ENCODE results near the gene BCAS3. TPM values are rescaled to one million over a fixed set of nuclear protein-coding genes. Genes with fewer than 3 reads are reported as not detected.
"Not testable (repeated sequence)": the region's sequence is repeated elsewhere in the genome, so short reads cannot be mapped to it uniquely, and the experiment has no call there.

Gene BCAS3
- polyA plus RNA-seq, 1 donor from 2014 or later: 21.6 TPM

DNA sequence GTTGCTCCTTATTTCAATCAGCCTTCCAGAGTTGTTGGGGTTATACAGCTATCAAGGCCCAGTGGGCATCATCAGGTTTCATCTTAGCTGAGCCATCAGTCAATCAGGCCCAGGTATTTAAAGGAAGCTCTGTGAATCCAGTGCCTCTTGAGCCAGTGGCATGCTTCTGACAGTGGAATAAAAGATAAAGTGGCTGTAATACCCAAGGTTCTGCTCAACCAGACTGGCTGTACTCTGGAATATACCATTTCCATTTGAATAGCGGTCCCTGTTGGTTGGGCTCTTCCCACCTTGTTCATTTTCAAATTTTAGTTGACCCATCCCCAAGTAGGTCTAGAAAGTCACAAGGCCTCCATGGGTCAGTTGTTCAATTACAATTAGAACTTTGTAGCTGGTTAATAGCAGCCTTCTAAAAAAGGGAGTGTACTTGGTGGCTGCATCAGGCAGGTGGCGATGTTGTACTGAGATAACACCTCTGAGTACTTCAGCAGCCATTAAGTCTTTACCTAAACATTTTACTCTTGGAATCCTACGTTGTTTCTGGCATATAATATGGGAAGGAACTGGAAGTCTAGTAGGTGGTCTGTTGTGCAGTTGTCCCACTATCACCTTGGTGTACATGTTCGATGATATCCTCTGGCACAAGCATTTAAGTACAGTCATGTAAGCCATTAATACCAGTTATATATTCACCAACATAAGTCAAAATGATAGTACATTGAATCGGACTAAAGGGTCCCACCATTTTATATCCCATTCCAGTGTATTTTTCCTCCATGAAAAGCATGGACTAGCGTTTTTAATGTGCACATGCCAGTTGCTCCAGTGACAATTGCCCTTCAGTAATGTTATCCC is 294.1 kb downstream of the BCAS3 start:
- TF ChIP-seq SMC3 (conservative IDR thresholded peaks at IDR 0.05; ENCODE audit: poor library complexity): peak; percentile 44
- TF ChIP-seq MXI1 (conservative IDR thresholded peaks at IDR 0.05; ENCODE audit: poor library complexity, severe bottlenecking): no peak
- TF ChIP-seq TAF1 (IDR thresholded peaks at IDR 0.05; ENCODE audit: low read depth): no peak
- peak; percentile 43 for TF ChIP-seq RAD21 (conservative IDR thresholded peaks at IDR 0.05)
- TF ChIP-seq CTCF (IDR thresholded peaks at IDR 0.05; ENCODE audit: poor library complexity, severe bottlenecking): peak; percentile 49
- TF ChIP-seq, protein P1, sequence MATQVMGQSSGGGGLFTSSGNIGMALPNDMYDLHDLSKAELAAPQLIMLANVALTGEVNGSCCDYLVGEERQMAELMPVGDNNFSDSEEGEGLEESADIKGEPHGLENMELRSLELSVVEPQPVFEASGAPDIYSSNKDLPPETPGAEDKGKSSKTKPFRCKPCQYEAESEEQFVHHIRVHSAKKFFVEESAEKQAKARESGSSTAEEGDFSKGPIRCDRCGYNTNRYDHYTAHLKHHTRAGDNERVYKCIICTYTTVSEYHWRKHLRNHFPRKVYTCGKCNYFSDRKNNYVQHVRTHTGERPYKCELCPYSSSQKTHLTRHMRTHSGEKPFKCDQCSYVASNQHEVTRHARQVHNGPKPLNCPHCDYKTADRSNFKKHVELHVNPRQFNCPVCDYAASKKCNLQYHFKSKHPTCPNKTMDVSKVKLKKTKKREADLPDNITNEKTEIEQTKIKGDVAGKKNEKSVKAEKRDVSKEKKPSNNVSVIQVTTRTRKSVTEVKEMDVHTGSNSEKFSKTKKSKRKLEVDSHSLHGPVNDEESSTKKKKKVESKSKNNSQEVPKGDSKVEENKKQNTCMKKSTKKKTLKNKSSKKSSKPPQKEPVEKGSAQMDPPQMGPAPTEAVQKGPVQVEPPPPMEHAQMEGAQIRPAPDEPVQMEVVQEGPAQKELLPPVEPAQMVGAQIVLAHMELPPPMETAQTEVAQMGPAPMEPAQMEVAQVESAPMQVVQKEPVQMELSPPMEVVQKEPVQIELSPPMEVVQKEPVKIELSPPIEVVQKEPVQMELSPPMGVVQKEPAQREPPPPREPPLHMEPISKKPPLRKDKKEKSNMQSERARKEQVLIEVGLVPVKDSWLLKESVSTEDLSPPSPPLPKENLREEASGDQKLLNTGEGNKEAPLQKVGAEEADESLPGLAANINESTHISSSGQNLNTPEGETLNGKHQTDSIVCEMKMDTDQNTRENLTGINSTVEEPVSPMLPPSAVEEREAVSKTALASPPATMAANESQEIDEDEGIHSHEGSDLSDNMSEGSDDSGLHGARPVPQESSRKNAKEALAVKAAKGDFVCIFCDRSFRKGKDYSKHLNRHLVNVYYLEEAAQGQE (IDR thresholded peaks at IDR 0.05; ENCODE audit: borderline replicate concordance): no peak
- TF ChIP-seq EP300 (conservative IDR thresholded peaks at IDR 0.05; ENCODE audit: poor library complexity, severe bottlenecking): no peak
- TF ChIP-seq EZH2 (IDR thresholded peaks at IDR 0.05; ENCODE audit: borderline replicate concordance, insufficient read depth, low read length, poor library complexity, severe bottlenecking): no peak
- no peak overlapping the region for H3K9ac ChIP-seq (ENCODE audit: low read length)
- no peaks in the 10 kb centered on the region for H4K20me1 ChIP-seq (ENCODE audit: insufficient read depth)
- no peak overlapping the region for H2AFZ ChIP-seq (ENCODE audit: low read depth, low read length)
- H3K4me3 ChIP-seq (ENCODE audit: low read length): no peak overlapping the region
- no peaks in the 10 kb centered on the region for H3K9me2 ChIP-seq (ENCODE audit: insufficient read depth, low read length)
- no peaks in the 10 kb centered on the region for H3K27me3 ChIP-seq (ENCODE audit: insufficient read depth, low read depth, low read length)
- no peaks in the 10 kb centered on the region for H3K36me3 ChIP-seq (ENCODE audit: insufficient read depth, low read length)
- no peaks in the 10 kb centered on the region for H3K79me2 ChIP-seq (replicated peaks; ENCODE audit: insufficient read depth, low read length)
- no peak overlapping the region for H3K4me2 ChIP-seq (ENCODE audit: low read length)
- H3K9me3 ChIP-seq (ENCODE audit: low read length): no peaks in the 10 kb centered on the region
- H3K27ac ChIP-seq (ENCODE audit: low read length): no peak overlapping the region
- no peaks in the 10 kb centered on the region for H3F3A ChIP-seq (ENCODE audit: insufficient read depth, low read length, poor library complexity, severe bottlenecking)

GRCh38 chr17:60976861-60977260 is 299.2 kb downstream of the BCAS3 start:
- not testable (repeated sequence) for H3F3A ChIP-seq (ENCODE audit: insufficient read depth, low read length, poor library complexity, severe bottlenecking); H3K9ac ChIP-seq (ENCODE audit: low read length); H4K20me1 ChIP-seq (ENCODE audit: insufficient read depth); H3K9me3 ChIP-seq (ENCODE audit: low read length); H3K9me2 ChIP-seq (ENCODE audit: insufficient read depth, low read length); H2AFZ ChIP-seq (ENCODE audit: low read depth, low read length); H3K79me2 ChIP-seq (replicated peaks; ENCODE audit: insufficient read depth, low read length); H3K4me2 ChIP-seq (ENCODE audit: low read length); H3K27ac ChIP-seq (ENCODE audit: low read length); H3K27me3 ChIP-seq (ENCODE audit: insufficient read depth, low read depth, low read length); H3K36me3 ChIP-seq (ENCODE audit: insufficient read depth, low read length); H3K4me3 ChIP-seq (ENCODE audit: low read length)
